GM12878 (cell line): ENCODE data around the gene MAP3K21. TPM values are rescaled to one million over a fixed set of nuclear protein-coding genes. Genes with fewer than 3 reads are reported as not detected.

ENCODE experiments used
- ATAC-seq: fragments of 200-7000 bp; cut with Tn5 transposase; 3 replicates; pipeline ENCODE4 v1.9.1; 2020; ENCODE audit warnings: mild to moderate bottlenecking, moderate library complexity
- BruUV-seq: library from RNA; stranded (reverse); fragments of 400-500 nt; replicated peaks from 2 replicates; lab custom pipeline; 2021; lab: Mats Ljungman, UMichigan
- CTCF ChIA-PET: fragments of 300-600 bp; sonication (Branson Sonifier 250); formaldehyde crosslinking; extraction: SDS; loops from one replicate; lab custom pipeline; 2021; ENCODE audit warnings: inconsistent platforms; lab: Yijun Ruan, JAX
- POLR2A ChIA-PET: fragments of 350-600 bp; formaldehyde crosslinking; extraction: SDS; loops from one replicate; lab custom pipeline; 2021; ENCODE audit warnings: inconsistent platforms; lab: Charles Lee
- RAD21 ChIA-PET: fragments of 300-600 bp; sonication (Branson Sonifier 250); formaldehyde crosslinking; loops from one replicate; lab custom pipeline; 2023; ENCODE audit warnings: antibody characterized with exemption; ENCODE audit not compliant: unreplicated experiment; lab: Charles Lee
- SMC1A ChIA-PET: fragments of 300-600 bp; sonication (Branson Sonifier 250); formaldehyde crosslinking; loops from one replicate; lab custom pipeline; 2023; ENCODE audit not compliant: unreplicated experiment, uncharacterized antibody; lab: Charles Lee
- DNase-seq: peaks from one replicate; pipeline ENCODE4 v3.0.0-alpha.2; 2011; ENCODE audit warnings: low read depth, low spot score
- FAIRE-seq: peaks from 3 replicates; lab custom pipeline; 2011; peaks lifted over from hg19 to GRCh38; lab: Jason Lieb, UNC
- H2AFZ ChIP-seq: 2 replicates; pipeline ENCODE4 v1.6.0; 2011; ENCODE audit warnings: low read depth, low read length, control low read depth; ENCODE audit not compliant: control insufficient read depth
- H3K27ac ChIP-seq: 2 replicates; pipeline ENCODE4 v1.5.1; 2011; ENCODE audit warnings: control low read depth; ENCODE audit not compliant: control insufficient read depth, insufficient read depth
- H3K27me3 ChIP-seq, 2 experiments: replicated peaks in 1 of 2; 2 replicates each; pipeline versions ENCODE4 v1.6.0 to v1.6.1; 2011; ENCODE audit warnings: low read length in 1 of 2; ENCODE audit not compliant: control insufficient read depth in 2 of 2, insufficient read depth in 2 of 2
- H3K36me3 ChIP-seq, 2 experiments: 2 replicates each; pipeline ENCODE4 v1.5.1; 2011; ENCODE audit warnings: low read length in 1 of 2; ENCODE audit not compliant: control insufficient read depth in 2 of 2, insufficient read depth in 2 of 2
- H3K4me1 ChIP-seq: 2 replicates; pipeline ENCODE4 v1.6.1; 2011; ENCODE audit warnings: mild to moderate bottlenecking, low read length, moderate library complexity, mixed read lengths; ENCODE audit not compliant: control insufficient read depth, insufficient read depth
- H3K4me2 ChIP-seq: 2 replicates; pipeline ENCODE4 v1.6.0; 2011; ENCODE audit warnings: control low read depth; ENCODE audit not compliant: control insufficient read depth, insufficient read depth
- H3K4me3 ChIP-seq: fragments of 200-600 bp; sonication (generic); 2 replicates; pipeline ENCODE4 v1.5.1; 2016
- H3K79me2 ChIP-seq: 2 replicates; pipeline ENCODE4 v1.6.0; 2011; ENCODE audit warnings: low read length; ENCODE audit not compliant: control insufficient read depth, insufficient read depth
- H3K9ac ChIP-seq: 2 replicates; pipeline ENCODE4 v1.8.0; 2011; ENCODE audit warnings: low read length, control low read depth, mixed read lengths; ENCODE audit not compliant: control insufficient read depth, insufficient read depth
- H3K9me3 ChIP-seq: replicated peaks from 3 replicates; pipeline ENCODE4 v1.5.1; 2011; ENCODE audit warnings: mild to moderate bottlenecking, low read length; ENCODE audit not compliant: control insufficient read depth, insufficient read depth
- H4K20me1 ChIP-seq: 2 replicates; pipeline ENCODE4 v1.6.0; 2011; ENCODE audit not compliant: control insufficient read depth, insufficient read depth
- ETV6 ChIP-seq, 2 experiments: fragments of 450-650 bp in 1 of 2; IDR thresholded peaks in 1 of 2; conservative IDR thresholded peaks in 1 of 2; 2 replicates each; pipeline ENCODE4 v1.6.1; 2014; ENCODE audit warnings: antibody characterized with exemption in 1 of 2, borderline replicate concordance in 1 of 2, low read depth in 1 of 2, mild to moderate bottlenecking in 1 of 2, moderate library complexity in 1 of 2
- PAX8 ChIP-seq: fragments of 450-650 bp; IDR thresholded peaks from 2 replicates; pipeline ENCODE4 v1.6.1; 2017; ENCODE audit warnings: mild to moderate bottlenecking, moderate library complexity
- POLR2AphosphoS5 ChIP-seq: IDR thresholded peaks from 2 replicates; pipeline ENCODE4 v1.6.1; 2011; ENCODE audit warnings: mild to moderate bottlenecking, low read length, inconsistent platforms
- RAD51 ChIP-seq: fragments of 450-650 bp; IDR thresholded peaks from 2 replicates; pipeline ENCODE4 v1.6.1; 2016; ENCODE audit warnings: moderate library complexity, mild to moderate bottlenecking, inconsistent platforms
- RB1 ChIP-seq: fragments of 450-650 bp; formaldehyde crosslinking; IDR thresholded peaks from 2 replicates; pipeline ENCODE4 v1.6.1; 2017; ENCODE audit warnings: mild to moderate bottlenecking, borderline replicate concordance
- STAT3 ChIP-seq: IDR thresholded peaks from 2 replicates; pipeline ENCODE4 v1.6.1; 2011; ENCODE audit warnings: low read depth, low read length, improper control_type of control experiment
- TAF1 ChIP-seq: IDR thresholded peaks from 2 replicates; pipeline ENCODE4 v1.6.1; 2011; ENCODE audit warnings: mild to moderate bottlenecking, low read depth, low read length, borderline replicate concordance
- TCF7 ChIP-seq: IDR thresholded peaks from 2 replicates; pipeline ENCODE4 v1.6.1; 2014; ENCODE audit warnings: antibody characterized with exemption, borderline replicate concordance
- WGBS: methylation state at CpG from one replicate; pipeline ENCODE4 v1.1.6; 2016; ENCODE audit warnings: low lambda C conversion rate; ENCODE audit not compliant: insufficient replicate concordance, insufficient coverage; ENCODE audit errors: missing lambda C conversion rate; 5-methylcytosine and 5-hydroxymethylcytosine counted together
- in situ Hi-C: fragments of 300-500 bp; cut with MboI; formaldehyde crosslinking; loops from 9 replicates; pipeline ENCODE4 v1.14.3; 2018; ENCODE audit warnings: mixed read lengths
- intact Hi-C: fragments of 100-400 bp; cut with micrococcal nuclease; formaldehyde crosslinking; loops from one replicate; pipeline ENCODE4 v1.14.2; 2022; ENCODE audit not compliant: unreplicated experiment
- polyA plus RNA-seq, 11 experiments: library from polyadenylated mRNA; depleted of rRNA in 4 of 11; unstranded in 6 of 11; stranded (reverse) in 5 of 11; fragments of >200 nt; fragmentation: Nextera tagmentation in 4 of 11; fragmentation: Illumina TruSeq in 1 of 11; extraction: Ambion mirVana in 4 of 11; extraction: Trizol in 1 of 11; gene quantifications; 1 replicate in 1 of 11; 2 replicates in 10 of 11; pipeline versions ENCODE4 v1.2.1 to v1.2.3, GENCODE V29; 2011 to 2016; ENCODE audit warnings: inconsistent platforms in 2 of 11, missing spikeins in 2 of 11, low read depth in 1 of 11
- total RNA-seq, 4 experiments: library from RNA; depleted of rRNA in 3 of 4; stranded (reverse); fragments of >200 nt in 3 of 4; fragmentation: Illumina TruSeq in 1 of 4; extraction: Trizol in 1 of 4; gene quantifications; 2 replicates each; pipeline versions ENCODE4 v1.2.1 to v1.2.3, GENCODE V29; 2013 to 2021
- TF ChIP-seq, protein P1 (sequence below): IDR thresholded peaks from 2 replicates; pipeline ENCODE4 v1.6.1; 2012; ENCODE audit warnings: improper control_type of control experiment, low read depth, low read length; ENCODE audit not compliant: insufficient replicate concordance
- TF ChIP-seq, protein P2 (sequence below): fragments of 450-650 bp; formaldehyde crosslinking; IDR thresholded peaks from 2 replicates; pipeline ENCODE4 v1.4.0; 2020; ENCODE audit warnings: mild to moderate bottlenecking, moderate library complexity

Gene MAP3K21
- total and polyA plus RNA-seq, 10 of the 15 experiments (the other 5 are each of a cell fraction or from before 2014, with no cell fraction given) = 0.02 to 0.21 (median 0.09) TPM; not detected in 1

DNA sequence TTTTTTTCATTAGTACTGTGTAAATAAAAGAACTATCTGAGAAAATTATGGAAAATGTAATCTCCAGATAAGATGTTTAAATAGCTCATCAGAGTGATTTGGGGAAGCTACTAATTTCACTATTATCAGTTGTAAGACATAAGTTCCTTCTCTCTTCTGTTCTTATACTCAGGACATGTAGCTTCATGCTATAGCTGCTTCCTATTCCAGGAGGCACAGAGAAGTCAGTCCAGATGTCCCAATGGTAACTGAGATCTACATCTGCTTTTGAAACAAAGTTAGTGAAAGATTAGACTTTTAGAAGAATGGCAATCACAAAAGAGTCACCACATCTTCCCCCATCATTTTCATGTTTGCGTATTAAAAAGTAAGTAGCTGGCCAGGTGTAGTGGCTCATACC lies 5.6 kb downstream of the MAP3K21 start (continued):
- TF ChIP-seq, protein P1, sequence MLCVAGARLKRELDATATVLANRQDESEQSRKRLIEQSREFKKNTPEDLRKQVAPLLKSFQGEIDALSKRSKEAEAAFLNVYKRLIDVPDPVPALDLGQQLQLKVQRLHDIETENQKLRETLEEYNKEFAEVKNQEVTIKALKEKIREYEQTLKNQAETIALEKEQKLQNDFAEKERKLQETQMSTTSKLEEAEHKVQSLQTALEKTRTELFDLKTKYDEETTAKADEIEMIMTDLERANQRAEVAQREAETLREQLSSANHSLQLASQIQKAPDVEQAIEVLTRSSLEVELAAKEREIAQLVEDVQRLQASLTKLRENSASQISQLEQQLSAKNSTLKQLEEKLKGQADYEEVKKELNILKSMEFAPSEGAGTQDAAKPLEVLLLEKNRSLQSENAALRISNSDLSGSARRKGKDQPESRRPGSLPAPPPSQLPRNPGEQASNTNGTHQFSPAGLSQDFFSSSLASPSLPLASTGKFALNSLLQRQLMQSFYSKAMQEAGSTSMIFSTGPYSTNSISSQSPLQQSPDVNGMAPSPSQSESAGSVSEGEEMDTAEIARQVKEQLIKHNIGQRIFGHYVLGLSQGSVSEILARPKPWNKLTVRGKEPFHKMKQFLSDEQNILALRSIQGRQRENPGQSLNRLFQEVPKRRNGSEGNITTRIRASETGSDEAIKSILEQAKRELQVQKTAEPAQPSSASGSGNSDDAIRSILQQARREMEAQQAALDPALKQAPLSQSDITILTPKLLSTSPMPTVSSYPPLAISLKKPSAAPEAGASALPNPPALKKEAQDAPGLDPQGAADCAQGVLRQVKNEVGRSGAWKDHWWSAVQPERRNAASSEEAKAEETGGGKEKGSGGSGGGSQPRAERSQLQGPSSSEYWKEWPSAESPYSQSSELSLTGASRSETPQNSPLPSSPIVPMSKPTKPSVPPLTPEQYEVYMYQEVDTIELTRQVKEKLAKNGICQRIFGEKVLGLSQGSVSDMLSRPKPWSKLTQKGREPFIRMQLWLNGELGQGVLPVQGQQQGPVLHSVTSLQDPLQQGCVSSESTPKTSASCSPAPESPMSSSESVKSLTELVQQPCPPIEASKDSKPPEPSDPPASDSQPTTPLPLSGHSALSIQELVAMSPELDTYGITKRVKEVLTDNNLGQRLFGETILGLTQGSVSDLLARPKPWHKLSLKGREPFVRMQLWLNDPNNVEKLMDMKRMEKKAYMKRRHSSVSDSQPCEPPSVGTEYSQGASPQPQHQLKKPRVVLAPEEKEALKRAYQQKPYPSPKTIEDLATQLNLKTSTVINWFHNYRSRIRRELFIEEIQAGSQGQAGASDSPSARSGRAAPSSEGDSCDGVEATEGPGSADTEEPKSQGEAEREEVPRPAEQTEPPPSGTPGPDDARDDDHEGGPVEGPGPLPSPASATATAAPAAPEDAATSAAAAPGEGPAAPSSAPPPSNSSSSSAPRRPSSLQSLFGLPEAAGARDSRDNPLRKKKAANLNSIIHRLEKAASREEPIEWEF = no peak
- no peak for TF ChIP-seq STAT3
- TF ChIP-seq POLR2AphosphoS5 = no peak
- no peak for TF ChIP-seq PAX8
- no peak for TF ChIP-seq RB1
- TF ChIP-seq TCF7 = no peak
- TF ChIP-seq TAF1 = no peak

DNA sequence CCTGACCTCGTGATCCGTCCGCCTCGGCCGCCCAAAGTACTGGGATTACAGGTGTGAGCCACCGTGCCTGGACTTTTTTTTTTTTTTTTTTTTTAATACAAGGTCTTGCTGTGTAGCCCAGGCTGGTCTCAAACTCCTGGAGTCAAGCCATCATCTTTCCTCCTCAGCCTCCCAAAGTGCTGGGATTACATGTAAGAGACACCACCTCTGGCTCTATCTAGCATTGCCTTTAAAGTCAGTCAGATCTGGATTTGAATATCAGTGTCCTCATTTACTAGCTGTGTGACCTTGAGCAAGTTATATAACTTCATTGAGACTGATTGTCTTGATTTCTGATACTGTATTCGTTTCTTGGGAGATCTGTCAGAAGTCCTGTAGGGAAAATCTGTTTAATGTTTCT lies 6.6 kb downstream of the MAP3K21 start:
- ChIA-PET POLR2A (no interaction called here), SMC1A (interaction anchor here (0.6 kb wide), 1 partner anchor 8 kb away, joined by 3 read pairs; no protein-coding TSS in a partner anchor), CTCF (no interaction called here), RAD21 (no interaction called here)
- in situ Hi-C loops = no loop called here
- DNase-seq (no peak), ATAC-seq (no peak), FAIRE-seq (no peak)
- Histone ChIP-seq H3K27ac (no peak overlapping the region), H3K27me3 (no peaks in the 10 kb centered on the region), H4K20me1 (no peaks in the 10 kb centered on the region), H2AFZ (no peak overlapping the region), H3K9me3 (no peaks in the 10 kb centered on the region), H3K4me2 (no peak overlapping the region), H3K9ac (no peak overlapping the region), H3K4me1 (no peaks in the 10 kb centered on the region), H3K79me2 (no peaks in the 10 kb centered on the region), H3K4me3 (no peak overlapping the region), H3K36me3 (no peaks in the 10 kb centered on the region)
- intact Hi-C loops = no loop called here
- 61% methylated on average over 7 of the region's 7 CpGs for WGBS
- BruUV-seq = no TSS peak
- TF ChIP-seq ETV6 (conservative IDR thresholded peaks at IDR 0.05 in 1 of 2, IDR thresholded peaks at IDR 0.05 in 1 of 2; ENCODE audit: borderline replicate concordance in 1 of 2, low read depth in 1 of 2) (no peak), RAD51 (no peak)
- TF ChIP-seq, protein P2, sequence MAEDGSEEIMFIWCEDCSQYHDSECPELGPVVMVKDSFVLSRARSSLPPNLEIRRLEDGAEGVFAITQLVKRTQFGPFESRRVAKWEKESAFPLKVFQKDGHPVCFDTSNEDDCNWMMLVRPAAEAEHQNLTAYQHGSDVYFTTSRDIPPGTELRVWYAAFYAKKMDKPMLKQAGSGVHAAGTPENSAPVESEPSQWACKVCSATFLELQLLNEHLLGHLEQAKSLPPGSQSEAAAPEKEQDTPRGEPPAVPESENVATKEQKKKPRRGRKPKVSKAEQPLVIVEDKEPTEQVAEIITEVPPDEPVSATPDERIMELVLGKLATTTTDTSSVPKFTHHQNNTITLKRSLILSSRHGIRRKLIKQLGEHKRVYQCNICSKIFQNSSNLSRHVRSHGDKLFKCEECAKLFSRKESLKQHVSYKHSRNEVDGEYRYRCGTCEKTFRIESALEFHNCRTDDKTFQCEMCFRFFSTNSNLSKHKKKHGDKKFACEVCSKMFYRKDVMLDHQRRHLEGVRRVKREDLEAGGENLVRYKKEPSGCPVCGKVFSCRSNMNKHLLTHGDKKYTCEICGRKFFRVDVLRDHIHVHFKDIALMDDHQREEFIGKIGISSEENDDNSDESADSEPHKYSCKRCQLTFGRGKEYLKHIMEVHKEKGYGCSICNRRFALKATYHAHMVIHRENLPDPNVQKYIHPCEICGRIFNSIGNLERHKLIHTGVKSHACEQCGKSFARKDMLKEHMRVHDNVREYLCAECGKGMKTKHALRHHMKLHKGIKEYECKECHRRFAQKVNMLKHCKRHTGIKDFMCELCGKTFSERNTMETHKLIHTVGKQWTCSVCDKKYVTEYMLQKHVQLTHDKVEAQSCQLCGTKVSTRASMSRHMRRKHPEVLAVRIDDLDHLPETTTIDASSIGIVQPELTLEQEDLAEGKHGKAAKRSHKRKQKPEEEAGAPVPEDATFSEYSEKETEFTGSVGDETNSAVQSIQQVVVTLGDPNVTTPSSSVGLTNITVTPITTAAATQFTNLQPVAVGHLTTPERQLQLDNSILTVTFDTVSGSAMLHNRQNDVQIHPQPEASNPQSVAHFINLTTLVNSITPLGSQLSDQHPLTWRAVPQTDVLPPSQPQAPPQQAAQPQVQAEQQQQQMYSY = no peak
